ENCODE data around the gene C1orf116.

The C1orf116 gene

GRCh38 chr1:207032528-207033017, at the start of gene C1orf116:
C1orf116 (minus strand) TSS chr1:207032756; CDS start chr1:207027598, 5,158 bp downstream.
- no peak within 1 kb of the TSS for H3K4me3 ChIP-seq (ENCODE audit: low read length)
- no peak for TF ChIP-seq ZNF274 (IDR thresholded peaks at IDR 0.05; ENCODE audit: low read depth, low read length)

GRCh38 chr1:207081806-207082205, 49.2 kb upstream of the C1orf116 start:
- no peak for TF ChIP-seq ZNF274 (IDR thresholded peaks at IDR 0.05; ENCODE audit: low read depth, low read length)
- no peak overlapping the region for H3K4me3 ChIP-seq (ENCODE audit: low read length)

GRCh38 chr1:207081088-207081487, 48.5 kb upstream of the C1orf116 start:
- no peak for TF ChIP-seq ZNF274 (IDR thresholded peaks at IDR 0.05; ENCODE audit: low read depth, low read length)
- no peak overlapping the region for H3K4me3 ChIP-seq (ENCODE audit: low read length)

GRCh38 chr1:207079706-207080241, 47.2 kb upstream of the C1orf116 start:
- no peak for TF ChIP-seq ZNF274 (IDR thresholded peaks at IDR 0.05; ENCODE audit: low read depth, low read length)
- H3K4me3 ChIP-seq (ENCODE audit: low read length), result no peak overlapping the region

- TF ChIP-seq ZNF274 (IDR thresholded peaks at IDR 0.05; ENCODE audit: low read depth, low read length), result no peak
Observed at GRCh38 chr1:207078578-207079132, 46.1 kb upstream of the C1orf116 start.

GRCh38 chr1:207077470-207078377, 45.2 kb upstream of the C1orf116 start:
- TF ChIP-seq ZNF274 (IDR thresholded peaks at IDR 0.05; ENCODE audit: low read depth, low read length), result no peak
- no peak overlapping the region for H3K4me3 ChIP-seq (ENCODE audit: low read length)

More at GRCh38 chr1:207078578-207079132, 46.1 kb upstream of the C1orf116 start:
- no peak overlapping the region for H3K4me3 ChIP-seq (ENCODE audit: low read length)

- no peak for TF ChIP-seq ZNF274 (IDR thresholded peaks at IDR 0.05; ENCODE audit: low read depth, low read length)
Observed at GRCh38 chr1:207077012-207077411, 44.5 kb upstream of the C1orf116 start.

GRCh38 chr1:207076181-207076955, 43.8 kb upstream of the C1orf116 start:
- no peak for TF ChIP-seq ZNF274 (IDR thresholded peaks at IDR 0.05; ENCODE audit: low read depth, low read length)
- H3K4me3 ChIP-seq (ENCODE audit: low read length), result no peak overlapping the region

More at GRCh38 chr1:207077012-207077411, 44.5 kb upstream of the C1orf116 start:
- H3K4me3 ChIP-seq (ENCODE audit: low read length), result no peak overlapping the region

GRCh38 chr1:207073906-207074820, 41.6 kb upstream of the C1orf116 start:
- TF ChIP-seq ZNF274 (IDR thresholded peaks at IDR 0.05; ENCODE audit: low read depth, low read length), result no peak
- no peak overlapping the region for H3K4me3 ChIP-seq (ENCODE audit: low read length)

GRCh38 chr1:207072233-207072632, 39.7 kb upstream of the C1orf116 start:
- TF ChIP-seq ZNF274 (IDR thresholded peaks at IDR 0.05; ENCODE audit: low read depth, low read length), result no peak
- no peak overlapping the region for H3K4me3 ChIP-seq (ENCODE audit: low read length)

- no peak for TF ChIP-seq ZNF274 (IDR thresholded peaks at IDR 0.05; ENCODE audit: low read depth, low read length)
Observed at GRCh38 chr1:207071426-207071825, 38.9 kb upstream of the C1orf116 start.

GRCh38 chr1:207070811-207071210, 38.3 kb upstream of the C1orf116 start:
- no peak for TF ChIP-seq ZNF274 (IDR thresholded peaks at IDR 0.05; ENCODE audit: low read depth, low read length)
- no peak overlapping the region for H3K4me3 ChIP-seq (ENCODE audit: low read length)

More at GRCh38 chr1:207071426-207071825, 38.9 kb upstream of the C1orf116 start:
- no peak overlapping the region for H3K4me3 ChIP-seq (ENCODE audit: low read length)
